ENCODE results near the gene BMP4. TPM values are rescaled to one million over a fixed set of nuclear protein-coding genes. Genes with fewer than 3 reads are reported as not detected.

Gene BMP4
- total and polyA plus RNA-seq, 4 donors = 2.0 to 4.2 (median 2.4) TPM

- H3K27me3 ChIP-seq (ENCODE audit: control insufficient read depth in 4 of 4, insufficient read depth in 4 of 4, low read length in 3 of 4) = no peaks in the 10 kb centered on the region
- TF ChIP-seq EGR1 (IDR thresholded peaks at IDR 0.05; ENCODE audit: low read depth in 2 of 2) (no peak), NR2F2 (IDR thresholded peaks at IDR 0.05) (no peak), HNF4A (conservative IDR thresholded peaks at IDR 0.05) (no peak), REST (IDR thresholded peaks at IDR 0.05) (no peak), SP1 (IDR thresholded peaks at IDR 0.05) (no peak), HNF4G (IDR thresholded peaks at IDR 0.05) (no peak), YY1 (IDR thresholded peaks at IDR 0.05) (no peak), ATF3 (IDR thresholded peaks at IDR 0.05) (no peak), TAF1 (conservative IDR thresholded peaks at IDR 0.05) (no peak), JUND (IDR thresholded peaks at IDR 0.05) (no peak), RAD21 (IDR thresholded peaks at IDR 0.05) (no peak)
- TF ChIP-seq, protein P1, sequence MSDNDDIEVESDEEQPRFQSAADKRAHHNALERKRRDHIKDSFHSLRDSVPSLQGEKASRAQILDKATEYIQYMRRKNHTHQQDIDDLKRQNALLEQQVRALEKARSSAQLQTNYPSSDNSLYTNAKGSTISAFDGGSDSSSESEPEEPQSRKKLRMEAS (IDR thresholded peaks at IDR 0.05) = no peak
- peak overlapping the region; percentile 30 to 59 (median 57) for H3K4me3 ChIP-seq (ENCODE audit: low read depth in 1 of 3, low read length in 3 of 3)
- H3K9ac ChIP-seq (ENCODE audit: low read depth in 1 of 2, low read length in 2 of 2) = no peak overlapping the region
- DNase-seq (ENCODE audit: low spot score) = no peak
- H3K4me1 ChIP-seq (ENCODE audit: control insufficient read depth in 4 of 4, insufficient read depth in 4 of 4, low read length in 3 of 4) = peaks cover 5 to 40% (median 20%) of the 10 kb centered on the region in 4 donors
- WGBS = 24% methylated on average over 12 of the region's 12 CpGs
- H3K9me3 ChIP-seq (ENCODE audit: control insufficient read depth in 4 of 4, low read length in 3 of 4) = no peaks in the 10 kb centered on the region
- no peak overlapping the region for H3K27ac ChIP-seq (ENCODE audit: low read depth in 1 of 2, low read length in 2 of 2)
- H3K36me3 ChIP-seq (ENCODE audit: control insufficient read depth in 4 of 4, insufficient read depth in 3 of 4, low read depth in 1 of 4, low read length in 3 of 4) = peaks cover 0 to 7% (median 0%) of the 10 kb centered on the region in 4 donors
These were observed 9.6 kb downstream of the BMP4 start for GRCh38 chr14:53947094-53947445.

DNA sequence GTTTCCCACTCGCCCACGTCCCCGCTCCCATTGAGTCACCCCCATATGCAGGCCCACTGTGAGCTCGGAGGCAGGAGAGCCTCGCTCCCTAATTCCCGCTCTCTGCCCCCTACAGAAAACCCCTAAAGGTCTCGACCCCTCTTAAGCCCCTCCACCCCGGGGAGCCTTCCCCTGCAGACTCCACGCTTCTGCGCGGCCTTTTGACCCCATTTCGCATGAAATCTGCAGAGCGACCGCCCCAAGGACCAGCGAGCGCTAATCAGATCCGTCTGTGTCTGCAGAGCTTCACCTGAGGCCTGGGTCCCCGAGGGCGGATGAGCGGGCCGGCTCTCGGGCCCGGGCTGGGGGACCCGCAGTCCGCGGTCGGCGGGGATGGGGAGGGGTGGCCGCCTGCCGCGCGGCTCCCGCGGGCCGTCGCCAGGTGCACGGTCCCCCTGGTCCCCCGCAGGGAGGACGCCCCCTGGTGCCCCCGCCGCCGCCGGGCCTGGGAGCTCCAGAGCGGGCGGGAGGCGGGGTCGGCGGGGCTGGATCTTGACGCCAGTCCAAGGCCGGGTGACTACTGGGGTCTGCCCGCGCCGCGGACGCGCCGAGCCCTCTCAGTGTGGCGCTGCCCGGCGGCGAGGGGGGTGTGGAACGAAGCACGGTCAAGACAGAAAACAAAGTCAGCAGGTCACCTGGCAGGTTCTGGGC is 10.1 kb downstream of the BMP4 start:
- peak overlapping the region; percentile 30 to 59 (median 57) for H3K4me3 ChIP-seq (ENCODE audit: low read depth in 1 of 3, low read length in 3 of 3)
- no peak for TF ChIP-seq RAD21 (IDR thresholded peaks at IDR 0.05)
- no peak for TF ChIP-seq ATF3 (IDR thresholded peaks at IDR 0.05)
- no peak for TF ChIP-seq REST (IDR thresholded peaks at IDR 0.05)
- no peak for TF ChIP-seq FOXA2 (IDR thresholded peaks at IDR 0.05)
- TF ChIP-seq FOXA1 (IDR thresholded peaks at IDR 0.05) = no peak
- TF ChIP-seq EGR1 (IDR thresholded peaks at IDR 0.05; ENCODE audit: low read depth in 2 of 2) = no peak
- no peak for TF ChIP-seq GABPA (IDR thresholded peaks at IDR 0.05 in 1 of 2, conservative IDR thresholded peaks at IDR 0.05 in 1 of 2)
- TF ChIP-seq, protein P2, sequence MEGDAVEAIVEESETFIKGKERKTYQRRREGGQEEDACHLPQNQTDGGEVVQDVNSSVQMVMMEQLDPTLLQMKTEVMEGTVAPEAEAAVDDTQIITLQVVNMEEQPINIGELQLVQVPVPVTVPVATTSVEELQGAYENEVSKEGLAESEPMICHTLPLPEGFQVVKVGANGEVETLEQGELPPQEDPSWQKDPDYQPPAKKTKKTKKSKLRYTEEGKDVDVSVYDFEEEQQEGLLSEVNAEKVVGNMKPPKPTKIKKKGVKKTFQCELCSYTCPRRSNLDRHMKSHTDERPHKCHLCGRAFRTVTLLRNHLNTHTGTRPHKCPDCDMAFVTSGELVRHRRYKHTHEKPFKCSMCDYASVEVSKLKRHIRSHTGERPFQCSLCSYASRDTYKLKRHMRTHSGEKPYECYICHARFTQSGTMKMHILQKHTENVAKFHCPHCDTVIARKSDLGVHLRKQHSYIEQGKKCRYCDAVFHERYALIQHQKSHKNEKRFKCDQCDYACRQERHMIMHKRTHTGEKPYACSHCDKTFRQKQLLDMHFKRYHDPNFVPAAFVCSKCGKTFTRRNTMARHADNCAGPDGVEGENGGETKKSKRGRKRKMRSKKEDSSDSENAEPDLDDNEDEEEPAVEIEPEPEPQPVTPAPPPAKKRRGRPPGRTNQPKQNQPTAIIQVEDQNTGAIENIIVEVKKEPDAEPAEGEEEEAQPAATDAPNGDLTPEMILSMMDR (IDR thresholded peaks at IDR 0.05; ENCODE audit: low read depth, low read length, missing input control) = no peak
- TF ChIP-seq HNF4G (IDR thresholded peaks at IDR 0.05) = no peak
- TF ChIP-seq TAF1 (conservative IDR thresholded peaks at IDR 0.05) = no peak
- no peak for TF ChIP-seq RXRA (IDR thresholded peaks at IDR 0.05)
- TF ChIP-seq, protein P3, sequence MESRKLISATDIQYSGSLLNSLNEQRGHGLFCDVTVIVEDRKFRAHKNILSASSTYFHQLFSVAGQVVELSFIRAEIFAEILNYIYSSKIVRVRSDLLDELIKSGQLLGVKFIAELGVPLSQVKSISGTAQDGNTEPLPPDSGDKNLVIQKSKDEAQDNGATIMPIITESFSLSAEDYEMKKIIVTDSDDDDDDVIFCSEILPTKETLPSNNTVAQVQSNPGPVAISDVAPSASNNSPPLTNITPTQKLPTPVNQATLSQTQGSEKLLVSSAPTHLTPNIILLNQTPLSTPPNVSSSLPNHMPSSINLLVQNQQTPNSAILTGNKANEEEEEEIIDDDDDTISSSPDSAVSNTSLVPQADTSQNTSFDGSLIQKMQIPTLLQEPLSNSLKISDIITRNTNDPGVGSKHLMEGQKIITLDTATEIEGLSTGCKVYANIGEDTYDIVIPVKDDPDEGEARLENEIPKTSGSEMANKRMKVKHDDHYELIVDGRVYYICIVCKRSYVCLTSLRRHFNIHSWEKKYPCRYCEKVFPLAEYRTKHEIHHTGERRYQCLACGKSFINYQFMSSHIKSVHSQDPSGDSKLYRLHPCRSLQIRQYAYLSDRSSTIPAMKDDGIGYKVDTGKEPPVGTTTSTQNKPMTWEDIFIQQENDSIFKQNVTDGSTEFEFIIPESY (IDR thresholded peaks at IDR 0.05) = no peak
- TF ChIP-seq, protein P1 (IDR thresholded peaks at IDR 0.05) = no peak
- TF ChIP-seq JUND (IDR thresholded peaks at IDR 0.05) = no peak
- no peak for TF ChIP-seq YY1 (IDR thresholded peaks at IDR 0.05)
- no peak for TF ChIP-seq HNF4A (conservative IDR thresholded peaks at IDR 0.05)
- TF ChIP-seq NR2F2 (IDR thresholded peaks at IDR 0.05) = no peak
- TF ChIP-seq SP1 (IDR thresholded peaks at IDR 0.05) = no peak
- H3K9ac ChIP-seq (ENCODE audit: low read depth in 1 of 2, low read length in 2 of 2) = no peak overlapping the region
- peaks cover 0 to 7% (median 0%) of the 10 kb centered on the region in 4 donors for H3K36me3 ChIP-seq (ENCODE audit: control insufficient read depth in 4 of 4, insufficient read depth in 3 of 4, low read depth in 1 of 4, low read length in 3 of 4)
- WGBS = 18% methylated on average over 63 of the region's 63 CpGs
- peak; percentile 50 for DNase-seq (ENCODE audit: low spot score)
- H3K9me3 ChIP-seq (ENCODE audit: control insufficient read depth in 4 of 4, low read length in 3 of 4) = no peaks in the 10 kb centered on the region
- H3K27me3 ChIP-seq (ENCODE audit: control insufficient read depth in 4 of 4, insufficient read depth in 4 of 4, low read length in 3 of 4) = no peaks in the 10 kb centered on the region
- no peak overlapping the region for H3K27ac ChIP-seq (ENCODE audit: low read depth in 1 of 2, low read length in 2 of 2)
- peaks cover 2 to 35% (median 17%) of the 10 kb centered on the region in 4 donors for H3K4me1 ChIP-seq (ENCODE audit: control insufficient read depth in 4 of 4, insufficient read depth in 4 of 4, low read length in 3 of 4)

Data from liver (tissue), 9 donors.